Suprapubic skin (tissue), 4 donors: Measurements from ENCODE around the gene SEMA5A.

Experiments
- CTCF ChIP-seq, 2 donors: fragments of 200-600 bp in 1 of 2; fragments of 450-650 bp in 1 of 2; sonication (generic) in 1 of 2; IDR thresholded peaks; one replicate each; pipeline ENCODE4 v1.5.1; 2016 to 2019; ENCODE audit warnings: antibody characterized with exemption in 2 of 2, mild to moderate bottlenecking in 1 of 2, moderate library complexity in 1 of 2
- EP300 ChIP-seq: sonication (generic); formaldehyde crosslinking; IDR thresholded peaks from one replicate; pipeline ENCODE4 v1.6.1; 2017; ENCODE audit warnings: antibody characterized with exemption
- POLR2A ChIP-seq, 2 donors: fragments of 450-650 bp; IDR thresholded peaks; one replicate each; pipeline ENCODE4 v1.6.1; 2017; ENCODE audit warnings: antibody characterized with exemption in 2 of 2, mild to moderate bottlenecking in 2 of 2, moderate library complexity in 2 of 2
- POLR2AphosphoS5 ChIP-seq, 3 donors: sonication (generic); formaldehyde crosslinking; IDR thresholded peaks; one replicate each; pipeline ENCODE4 v1.6.1; 2017; ENCODE audit warnings: antibody characterized with exemption in 3 of 3

DNA sequence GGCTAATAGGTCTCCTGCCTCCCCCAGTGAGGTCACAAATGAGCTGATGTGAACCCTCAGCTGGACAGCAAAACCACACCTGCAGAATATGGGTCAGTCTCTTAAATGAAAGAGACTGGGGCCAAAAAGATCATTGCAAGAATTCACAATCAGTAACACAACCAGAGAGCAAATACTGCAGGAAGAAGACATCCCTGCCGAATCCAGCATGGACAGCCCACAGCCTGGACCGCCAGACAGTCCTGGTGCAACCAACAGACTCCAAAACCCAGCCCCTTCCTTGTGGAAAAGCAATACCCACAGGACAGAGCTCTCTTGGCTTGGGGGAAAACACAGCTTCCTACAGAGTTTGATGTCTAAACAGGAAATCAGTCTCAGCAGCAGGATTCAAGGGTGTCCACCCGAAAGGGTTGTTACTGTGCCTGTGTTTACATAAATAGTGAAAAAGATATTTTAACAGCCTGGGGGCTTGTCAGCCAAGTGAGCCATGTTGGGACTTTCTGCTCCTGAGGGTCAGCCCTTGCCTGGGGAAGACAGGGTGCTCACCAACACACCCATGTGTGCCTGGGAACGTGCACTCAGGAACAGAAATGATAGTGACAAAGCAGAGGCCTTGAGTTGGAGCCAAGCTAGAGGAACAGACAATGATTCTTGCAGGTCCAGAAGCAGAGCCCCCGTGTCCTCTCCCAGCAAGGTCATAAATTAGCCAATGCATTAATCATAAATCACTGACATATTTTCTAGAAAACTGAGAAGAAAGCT, 106.2 kb downstream of the SEMA5A start:
- TF ChIP-seq POLR2A (IDR thresholded peaks at IDR 0.05) (no peak), CTCF (IDR thresholded peaks at IDR 0.05) (no peak), POLR2AphosphoS5 (IDR thresholded peaks at IDR 0.05) (no peak), EP300 (no peak)
